ENCODE data around the gene SPARCL1.

- TF ChIP-seq CTCF (conservative IDR thresholded peaks at IDR 0.05; ENCODE audit: low read depth in 2 of 2) (peak; percentile 69 to 70), EZH2 (IDR thresholded peaks at IDR 0.05; ENCODE audit: low read depth, unreplicated experiment) (no peak), POLR2AphosphoS5 (IDR thresholded peaks at IDR 0.05; ENCODE audit: low read depth) (no peak), EZH2phosphoT487 (IDR thresholded peaks at IDR 0.05; ENCODE audit: unreplicated experiment) (no peak), ETS1 (IDR thresholded peaks at IDR 0.05) (no peak), STAT1 (IDR thresholded peaks at IDR 0.05; ENCODE audit: unreplicated experiment) (no peak), JUNB (IDR thresholded peaks at IDR 0.05; ENCODE audit: unreplicated experiment) (no peak), CREB1 (CRISPR knock-in tag; IDR thresholded peaks at IDR 0.05; ENCODE audit: low read depth) (no peak), ZNF331 (CRISPR knock-in tag; IDR thresholded peaks at IDR 0.05; ENCODE audit: low read depth) (no peak)
- TF ChIP-seq, protein P1, sequence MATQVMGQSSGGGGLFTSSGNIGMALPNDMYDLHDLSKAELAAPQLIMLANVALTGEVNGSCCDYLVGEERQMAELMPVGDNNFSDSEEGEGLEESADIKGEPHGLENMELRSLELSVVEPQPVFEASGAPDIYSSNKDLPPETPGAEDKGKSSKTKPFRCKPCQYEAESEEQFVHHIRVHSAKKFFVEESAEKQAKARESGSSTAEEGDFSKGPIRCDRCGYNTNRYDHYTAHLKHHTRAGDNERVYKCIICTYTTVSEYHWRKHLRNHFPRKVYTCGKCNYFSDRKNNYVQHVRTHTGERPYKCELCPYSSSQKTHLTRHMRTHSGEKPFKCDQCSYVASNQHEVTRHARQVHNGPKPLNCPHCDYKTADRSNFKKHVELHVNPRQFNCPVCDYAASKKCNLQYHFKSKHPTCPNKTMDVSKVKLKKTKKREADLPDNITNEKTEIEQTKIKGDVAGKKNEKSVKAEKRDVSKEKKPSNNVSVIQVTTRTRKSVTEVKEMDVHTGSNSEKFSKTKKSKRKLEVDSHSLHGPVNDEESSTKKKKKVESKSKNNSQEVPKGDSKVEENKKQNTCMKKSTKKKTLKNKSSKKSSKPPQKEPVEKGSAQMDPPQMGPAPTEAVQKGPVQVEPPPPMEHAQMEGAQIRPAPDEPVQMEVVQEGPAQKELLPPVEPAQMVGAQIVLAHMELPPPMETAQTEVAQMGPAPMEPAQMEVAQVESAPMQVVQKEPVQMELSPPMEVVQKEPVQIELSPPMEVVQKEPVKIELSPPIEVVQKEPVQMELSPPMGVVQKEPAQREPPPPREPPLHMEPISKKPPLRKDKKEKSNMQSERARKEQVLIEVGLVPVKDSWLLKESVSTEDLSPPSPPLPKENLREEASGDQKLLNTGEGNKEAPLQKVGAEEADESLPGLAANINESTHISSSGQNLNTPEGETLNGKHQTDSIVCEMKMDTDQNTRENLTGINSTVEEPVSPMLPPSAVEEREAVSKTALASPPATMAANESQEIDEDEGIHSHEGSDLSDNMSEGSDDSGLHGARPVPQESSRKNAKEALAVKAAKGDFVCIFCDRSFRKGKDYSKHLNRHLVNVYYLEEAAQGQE (IDR thresholded peaks at IDR 0.05; ENCODE audit: unreplicated experiment) = no peak
Observed at GRCh38 chr4:87505862-87506261, 23.3 kb downstream of the SPARCL1 start.
